Urinary bladder (tissue), 4 donors: Measurements from ENCODE around the gene TRAPPC12. TPM values are rescaled to one million over a fixed set of nuclear protein-coding genes. Genes with fewer than 3 reads are reported as not detected.
"Not testable (repeated sequence)": the region's sequence is repeated elsewhere in the genome, so short reads cannot be mapped to it uniquely, and the experiment has no call there.

Experiments
- DNase-seq: peaks from one replicate; pipeline ENCODE4 v3.0.0-alpha.2; 2015; ENCODE audit errors: extremely low spot score
- H3K27ac ChIP-seq: one replicate; pipeline ENCODE4 v1.5.1; 2013; ENCODE audit warnings: low read depth, mild to moderate bottlenecking, moderate library complexity
- H3K36me3 ChIP-seq: one replicate; pipeline ENCODE4 v1.6.1; 2013; ENCODE audit warnings: mild to moderate bottlenecking, moderate library complexity; ENCODE audit not compliant: insufficient read depth
- H3K4me1 ChIP-seq: one replicate; pipeline ENCODE4 v1.6.1; 2013; ENCODE audit warnings: mild to moderate bottlenecking, moderate library complexity; ENCODE audit not compliant: insufficient read depth
- H3K4me3 ChIP-seq: one replicate; pipeline ENCODE4 v1.5.1; 2013; ENCODE audit warnings: low read depth, low read length
- WGBS: extraction: QIAGEN DNeasy Blood & Tissue Kit; methylation state at CpG from one replicate; pipeline ENCODE4 v1.1.7; 2013; 5-methylcytosine and 5-hydroxymethylcytosine counted together
- polyA plus RNA-seq: library from polyadenylated mRNA; stranded (reverse); fragments of 200-250 nt; gene quantifications from one replicate; pipeline ENCODE4 v1.2.3, GENCODE V29; 2013
- total RNA-seq: library from RNA; depleted of rRNA; stranded (reverse); fragments of >200 nt; gene quantifications from one replicate; pipeline ENCODE4 v1.2.3, GENCODE V29; 2014
- donor health status: healthy with polysubstance abuse.
- donor health status: healthy.

Gene TRAPPC12
- total and polyA plus RNA-seq, 2 donors: 60.4 to 68.6 TPM

DNA sequence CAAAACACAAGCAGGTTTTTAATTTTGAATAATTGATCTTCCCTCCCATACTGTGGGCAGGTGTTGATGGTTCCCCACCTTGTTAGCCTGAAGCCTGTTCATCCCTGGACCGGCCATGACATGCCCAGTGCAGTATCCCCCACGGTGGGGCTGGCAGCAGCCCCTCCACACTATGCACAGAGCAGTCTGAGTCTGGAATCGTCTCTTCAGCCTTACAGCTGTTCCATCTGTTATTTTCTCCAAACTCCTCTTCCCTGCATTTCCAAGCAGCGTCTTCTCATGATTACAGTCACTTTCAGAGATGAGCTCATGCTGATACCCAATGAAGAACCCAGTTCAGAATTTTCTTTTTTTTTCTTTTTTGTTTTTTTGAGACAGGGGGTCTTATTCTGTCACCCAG, 71.7 kb downstream of the TRAPPC12 start:
- DNase-seq: no peak
- Histone ChIP-seq H3K27ac (no peak overlapping the region), H3K4me3 (no peak overlapping the region), H3K4me1 (no peaks in the 10 kb centered on the region), H3K36me3 (no peaks in the 10 kb centered on the region)
- 89% methylated on average over 4 of the region's 4 CpGs for WGBS

DNA sequence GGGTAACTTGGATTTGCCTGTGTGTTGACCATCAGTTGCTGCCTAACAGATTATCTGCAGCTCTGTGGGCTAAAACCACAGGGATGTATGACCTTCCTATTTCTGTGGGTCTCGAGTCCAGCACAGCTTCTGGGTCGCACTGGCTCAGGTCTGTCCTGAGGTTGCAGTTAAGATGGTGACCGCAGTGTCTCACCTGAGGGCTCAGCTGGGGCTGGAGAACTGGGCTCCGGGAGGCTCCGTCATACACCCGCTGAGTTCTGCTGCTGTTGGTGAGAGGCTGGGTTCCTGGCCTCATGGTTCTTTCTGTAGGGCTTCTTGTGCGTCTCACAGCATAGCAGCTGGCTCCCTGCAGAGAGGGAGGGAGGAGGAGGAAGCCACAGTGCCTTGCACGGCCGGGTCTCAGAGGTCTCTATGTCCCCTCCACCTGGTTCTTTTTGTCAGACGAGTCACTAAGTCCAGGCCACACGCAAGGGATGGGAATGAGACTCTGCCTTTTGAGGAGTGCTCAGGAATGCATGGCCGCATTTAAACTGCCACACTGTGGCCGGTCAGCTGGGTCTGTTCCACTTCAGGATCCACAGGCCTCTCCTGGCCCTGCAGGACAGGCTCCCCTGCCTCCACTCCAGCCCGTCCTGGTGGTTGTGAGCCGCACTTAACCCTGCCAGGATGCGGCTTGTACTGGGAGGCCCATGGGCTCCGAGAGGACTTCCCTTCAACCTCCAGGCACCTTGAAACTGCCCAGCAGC, 72.6 kb downstream of the TRAPPC12 start:
- Histone ChIP-seq H3K36me3 (no peaks in the 10 kb centered on the region), H3K27ac (no peak overlapping the region), H3K4me3 (no peak overlapping the region), H3K4me1 (no peaks in the 10 kb centered on the region)
- no peak for DNase-seq
- WGBS: 90% methylated on average over 17 of the region's 17 CpGs

DNA sequence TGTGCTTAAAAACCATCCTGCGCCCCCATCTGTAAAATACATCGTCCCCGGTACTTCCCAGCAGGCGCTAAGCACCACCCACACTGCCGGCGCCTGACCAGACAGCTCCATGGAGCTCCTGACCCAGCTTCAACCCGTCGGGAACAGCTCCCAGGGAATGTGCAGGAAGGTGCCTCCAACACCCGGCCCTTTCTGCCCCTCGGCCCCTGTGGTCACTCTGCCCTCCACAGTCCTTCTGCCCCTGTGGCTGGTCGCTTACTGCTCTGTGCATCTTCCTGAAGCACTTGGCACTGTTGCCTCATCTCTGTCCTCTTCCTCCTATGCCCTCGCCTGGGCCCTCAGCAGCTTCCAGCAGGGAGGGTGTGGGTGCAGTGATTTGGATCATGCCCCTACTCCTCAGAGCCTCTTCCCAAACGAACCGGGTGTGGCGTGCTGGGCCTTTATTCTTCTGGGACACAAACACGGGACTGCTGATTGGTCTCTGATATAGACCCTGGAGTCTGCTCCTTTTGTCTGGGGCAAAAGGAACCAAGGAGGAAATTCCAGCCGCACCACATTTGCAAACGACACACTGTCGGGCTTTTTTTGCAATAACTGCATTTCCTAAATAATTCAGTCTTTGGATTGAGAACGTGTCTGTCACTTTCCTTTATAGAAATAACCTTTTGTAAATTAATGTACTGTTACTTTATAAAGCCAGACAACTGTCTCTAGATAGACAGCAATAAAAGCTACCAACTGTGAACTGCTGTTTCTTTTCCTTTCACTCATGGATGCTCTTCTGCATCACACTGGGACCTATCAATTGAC, 73.9 kb downstream of the TRAPPC12 start:
- H3K4me3 ChIP-seq: no peak overlapping the region
- no peaks in the 10 kb centered on the region for H3K36me3 ChIP-seq
- H3K4me1 ChIP-seq: no peaks in the 10 kb centered on the region
- no peak for DNase-seq
- no peak overlapping the region for H3K27ac ChIP-seq
- 74% methylated on average over 20 of the region's 20 CpGs for WGBS

DNA sequence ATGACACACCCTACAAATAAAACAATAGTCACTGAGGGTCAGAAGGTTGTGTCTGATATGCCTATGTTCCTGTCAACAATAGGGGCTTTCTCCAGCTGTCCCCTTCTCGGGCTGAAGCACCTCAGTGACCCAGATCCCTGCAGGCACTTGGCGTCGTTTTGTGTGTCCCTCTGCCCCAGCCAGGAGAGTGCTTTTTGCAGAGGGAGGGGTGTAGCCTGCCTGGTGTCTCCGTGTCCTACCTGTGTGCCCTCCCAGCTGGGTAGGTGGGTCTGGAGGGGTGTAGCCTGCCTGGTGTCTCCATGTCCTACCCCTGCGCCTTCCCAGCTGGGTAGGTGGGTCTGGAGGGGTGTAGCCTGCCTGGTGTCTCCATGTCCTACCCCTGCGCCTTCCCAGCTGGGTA, 74.5 kb downstream of the TRAPPC12 start:
- not testable (repeated sequence) for H3K36me3 ChIP-seq, H3K4me3 ChIP-seq, H3K27ac ChIP-seq, H3K4me1 ChIP-seq, DNase-seq
- WGBS: 90% methylated on average over 6 of the region's 6 CpGs

DNA sequence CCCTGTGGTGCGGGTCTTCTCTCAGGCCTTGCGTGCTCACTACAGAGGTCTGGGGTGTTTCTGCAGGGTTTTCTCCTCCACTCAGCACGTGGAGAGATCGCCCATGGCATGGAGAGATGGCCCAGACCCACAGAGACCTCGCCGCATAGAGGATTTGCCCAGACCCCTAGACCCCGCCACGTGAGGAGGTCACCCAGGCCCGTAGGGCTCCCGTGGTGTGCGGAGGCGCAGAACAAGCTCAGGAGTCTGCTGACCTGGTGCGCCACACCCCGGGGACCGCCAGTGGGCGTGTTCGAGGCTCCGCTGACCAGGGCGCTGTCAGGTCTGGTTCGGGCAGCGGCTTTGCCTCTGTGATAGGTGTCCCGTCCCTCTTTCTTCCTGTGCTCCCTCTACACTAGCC, 75.3 kb downstream of the TRAPPC12 start:
- H3K36me3 ChIP-seq: no peaks in the 10 kb centered on the region
- DNase-seq: no peak
- H3K4me1 ChIP-seq: no peaks in the 10 kb centered on the region
- H3K4me3 ChIP-seq: no peak overlapping the region
- H3K27ac ChIP-seq: no peak overlapping the region
- 97% methylated on average over 22 of the region's 22 CpGs for WGBS

DNA sequence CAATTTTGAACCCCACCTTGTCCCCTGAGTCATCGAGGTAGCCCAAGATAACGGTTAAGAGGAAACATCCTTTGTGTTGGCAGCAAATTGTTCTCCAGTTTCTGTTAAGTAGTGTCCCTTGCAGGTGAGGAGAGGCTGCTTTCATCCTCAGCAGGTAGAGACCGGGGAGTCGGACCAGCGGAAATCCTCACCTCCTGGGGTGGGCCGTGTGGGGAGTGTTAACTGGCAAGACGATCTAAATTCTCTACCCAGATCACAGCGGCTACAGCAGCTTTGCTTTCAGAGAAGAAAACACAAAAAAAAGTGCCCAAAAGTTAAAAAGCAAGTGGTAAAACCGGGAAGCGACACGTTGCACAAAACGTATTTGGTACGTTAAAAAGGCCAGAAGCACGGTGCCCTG, 76.6 kb downstream of the TRAPPC12 start:
- WGBS: 94% methylated on average over 14 of the region's 14 CpGs
- H3K4me3 ChIP-seq: no peak overlapping the region
- H3K4me1 ChIP-seq: no peaks in the 10 kb centered on the region
- no peak for DNase-seq
- H3K27ac ChIP-seq: no peak overlapping the region
- no peaks in the 10 kb centered on the region for H3K36me3 ChIP-seq

DNA sequence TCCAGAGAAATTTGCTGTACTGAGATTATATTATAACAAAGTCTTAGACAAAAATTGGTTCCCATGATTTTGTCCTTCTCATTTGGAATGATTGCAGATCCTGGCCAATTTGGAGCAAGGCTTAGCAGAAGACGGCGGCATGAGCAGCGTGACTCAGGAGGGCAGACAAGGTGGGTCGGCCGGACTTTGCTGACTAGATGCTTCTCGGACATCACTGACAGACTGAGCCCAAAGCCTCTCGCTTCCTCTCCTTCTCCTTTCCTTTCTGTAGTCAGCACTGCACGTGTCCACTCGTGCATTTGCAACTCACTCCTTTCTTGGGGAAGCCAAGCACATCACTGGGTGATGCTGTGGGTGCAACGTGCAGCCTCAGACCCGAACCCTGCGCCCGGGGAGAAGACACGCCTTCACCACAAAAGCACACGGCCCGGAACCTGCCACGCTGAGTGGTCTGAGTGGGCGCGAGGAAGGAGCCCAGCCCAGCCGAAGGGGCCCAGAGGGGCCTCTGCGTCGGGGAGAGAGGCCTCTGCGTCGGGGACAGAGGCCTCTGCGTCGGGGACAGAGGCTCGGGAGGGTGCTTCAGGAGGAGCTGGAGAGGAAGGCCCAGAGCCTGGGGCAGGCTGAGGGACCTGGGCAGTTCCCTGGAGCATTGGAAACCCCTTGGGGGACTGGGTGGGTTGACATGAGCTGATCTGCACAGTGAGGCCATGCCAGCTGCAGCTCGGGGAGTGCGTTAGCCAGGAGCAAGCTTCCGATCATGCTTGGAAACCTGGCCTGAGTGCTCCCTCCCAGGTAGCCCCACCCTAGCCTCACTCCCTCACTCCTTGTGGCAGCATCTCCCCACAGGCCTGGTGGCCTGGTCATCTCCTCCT, 78.3 kb downstream of the TRAPPC12 start:
- 92% methylated on average over 30 of the region's 30 CpGs for WGBS

DNA sequence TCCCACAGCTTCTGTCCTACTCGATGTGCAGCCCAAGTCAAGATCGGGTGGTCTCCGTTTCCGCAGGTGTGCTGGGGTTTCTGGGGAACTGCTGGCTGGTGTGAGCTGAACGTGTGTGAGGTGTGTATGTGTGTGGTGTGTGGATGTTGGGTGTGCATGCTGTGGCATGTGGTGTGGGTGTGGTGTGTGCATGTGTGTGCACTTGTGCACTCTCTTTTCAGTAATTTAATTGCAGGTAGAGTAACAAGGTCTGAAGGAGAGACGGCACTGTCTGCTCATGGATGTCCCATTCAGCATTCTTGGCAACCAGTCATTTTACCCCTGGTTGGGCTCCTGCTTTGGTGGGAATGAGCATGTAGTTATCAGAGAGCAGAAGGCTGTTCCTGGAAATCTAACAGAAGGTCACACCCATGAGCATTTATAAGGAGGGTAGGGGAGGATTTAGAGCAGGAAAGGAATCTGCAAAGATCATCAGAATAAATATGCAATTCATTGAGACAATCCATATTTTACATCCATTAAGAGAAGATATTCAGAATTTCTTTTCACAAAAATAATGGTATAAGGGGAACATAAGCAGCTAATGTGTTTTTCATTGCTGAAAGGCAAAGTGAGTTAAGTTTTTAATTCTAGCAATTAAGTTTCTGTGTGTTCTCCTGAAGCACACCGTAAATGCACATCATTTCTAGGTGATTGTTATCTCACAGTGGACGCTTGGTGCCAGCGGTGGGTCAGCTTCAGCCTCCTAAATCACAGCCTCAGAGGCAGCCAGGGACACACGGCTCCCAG, 79.1 kb downstream of the TRAPPC12 start:
- no peak for DNase-seq
- H3K4me3 ChIP-seq: no peak overlapping the region
- no peaks in the 10 kb centered on the region for H3K36me3 ChIP-seq
- H3K27ac ChIP-seq: no peak overlapping the region
- 81% methylated on average over 10 of the region's 10 CpGs for WGBS
- H3K4me1 ChIP-seq: no peaks in the 10 kb centered on the region

More for the DNA sequence above, 78.3 kb downstream of the TRAPPC12 start:
- Histone ChIP-seq H3K27ac (no peak overlapping the region), H3K4me3 (no peak overlapping the region), H3K4me1 (no peaks in the 10 kb centered on the region), H3K36me3 (no peaks in the 10 kb centered on the region)
- DNase-seq: no peak

DNA sequence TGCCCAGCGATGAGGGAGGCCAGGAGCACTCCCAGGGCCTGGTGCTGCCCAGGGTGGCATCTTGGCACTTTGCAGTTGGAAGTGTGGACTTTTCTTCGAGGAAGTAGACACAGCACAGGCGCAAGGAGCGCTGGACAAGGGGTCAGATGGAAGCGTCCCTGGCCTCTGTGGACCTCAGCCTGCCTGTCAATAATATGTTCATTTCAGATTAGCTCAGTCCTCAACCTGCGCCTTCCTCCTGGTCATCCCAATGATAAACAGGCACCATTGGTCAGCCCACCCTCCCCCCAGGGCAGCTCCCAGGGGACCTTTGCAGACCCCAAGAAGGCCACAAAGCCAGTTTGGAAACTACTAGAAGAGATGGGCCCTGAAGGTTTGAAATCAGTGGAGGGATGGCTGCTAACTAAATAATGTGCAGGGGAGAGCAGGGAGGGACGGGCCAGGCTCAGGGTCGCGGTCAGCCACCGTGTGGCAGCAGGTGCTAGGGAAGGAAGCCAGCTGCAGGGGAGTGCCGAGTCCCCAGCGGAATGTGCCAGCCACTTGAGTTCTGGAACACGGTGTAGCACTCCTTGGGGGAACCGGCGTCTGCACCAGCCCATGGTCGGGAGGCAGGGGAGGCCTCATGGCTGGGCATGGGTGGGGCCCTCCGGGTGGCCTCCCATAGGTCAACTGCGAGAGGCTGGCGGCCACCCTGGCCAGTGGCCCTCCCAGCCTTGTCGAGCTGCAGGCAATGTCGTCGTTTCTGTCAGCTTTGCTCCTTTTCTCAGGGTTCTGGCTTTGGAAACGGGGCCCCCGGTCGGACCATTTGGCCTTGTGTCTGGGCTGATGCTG, 79.9 kb downstream of the TRAPPC12 start:
- no peak for DNase-seq
- Histone ChIP-seq H3K36me3 (no peaks in the 10 kb centered on the region), H3K4me1 (no peaks in the 10 kb centered on the region), H3K27ac (no peak overlapping the region), H3K4me3 (no peak overlapping the region)
- 83% methylated on average over 25 of the region's 25 CpGs for WGBS

DNA sequence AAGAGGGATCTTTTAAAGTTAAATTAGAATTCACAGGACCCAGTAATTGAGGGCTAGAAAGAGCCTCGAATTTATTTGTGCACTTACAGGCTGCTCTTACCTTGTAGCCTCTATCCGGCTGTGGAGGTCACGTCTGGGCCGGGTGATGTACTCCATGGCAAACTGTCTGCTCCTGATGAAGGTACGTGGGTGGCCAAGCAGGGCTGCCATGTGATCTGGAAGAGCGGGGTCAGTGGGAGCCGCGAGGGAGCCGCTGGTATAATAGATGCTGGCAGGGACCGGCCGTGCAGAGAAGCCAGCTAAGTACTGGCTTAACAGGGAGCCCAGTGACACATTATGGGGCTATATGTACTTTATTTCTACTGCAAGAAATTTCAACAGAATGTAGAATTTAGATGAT, 80.7 kb downstream of the TRAPPC12 start:
- Histone ChIP-seq H3K4me1 (no peaks in the 10 kb centered on the region), H3K4me3 (no peak overlapping the region), H3K27ac (no peak overlapping the region), H3K36me3 (no peaks in the 10 kb centered on the region)
- no peak for DNase-seq
- 80% methylated on average over 11 of the region's 11 CpGs for WGBS

DNA sequence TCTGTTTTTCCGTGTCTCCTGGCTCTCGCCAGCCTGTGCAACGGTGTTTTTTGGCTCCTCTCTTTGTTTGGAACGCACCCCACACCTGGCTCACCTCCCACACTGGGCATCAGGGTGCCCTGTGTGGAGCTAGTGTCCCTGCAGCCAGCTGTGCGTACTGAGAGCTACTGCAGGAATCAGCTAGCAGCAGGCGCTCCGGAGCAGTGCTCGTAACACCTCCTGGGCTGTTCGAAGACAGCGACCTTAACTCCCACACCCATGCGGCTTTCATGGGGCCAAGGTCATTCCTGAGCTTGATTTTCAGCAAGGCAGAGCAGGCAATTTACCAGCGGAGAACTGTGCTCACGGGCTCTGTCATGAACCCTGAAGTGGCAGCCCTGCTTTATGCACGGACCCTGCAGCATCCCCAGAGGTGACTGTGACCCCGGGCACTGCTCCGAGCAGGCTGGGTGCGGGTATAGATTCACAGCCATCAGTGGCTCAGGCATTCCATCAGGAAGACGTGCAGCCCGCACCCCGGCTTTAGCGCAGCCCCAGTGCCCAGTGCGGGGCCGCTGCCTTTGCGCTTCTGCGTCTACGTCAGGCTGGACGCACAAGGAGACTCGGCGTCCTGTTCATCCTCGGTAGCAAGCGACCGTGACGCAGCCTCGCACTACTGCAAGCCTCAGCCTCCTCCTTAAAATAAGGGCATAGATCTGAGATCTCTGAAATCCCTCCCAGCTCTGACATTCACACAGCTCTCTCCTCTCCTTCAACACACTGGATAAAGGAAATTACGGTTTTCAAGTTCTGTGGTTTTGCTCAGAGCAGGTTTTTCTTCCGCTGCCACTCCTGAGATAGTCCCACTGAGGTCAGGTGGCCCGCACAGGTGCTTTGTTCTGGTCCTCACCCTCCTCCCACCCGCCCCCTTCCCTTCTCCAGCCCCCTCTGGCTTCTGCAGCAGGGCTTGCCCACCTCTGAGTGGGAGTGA, 81.6 kb downstream of the TRAPPC12 start:
- H3K36me3 ChIP-seq: no peaks in the 10 kb centered on the region
- no peaks in the 10 kb centered on the region for H3K4me1 ChIP-seq
- WGBS: 87% methylated on average over 38 of the region's 38 CpGs
- DNase-seq: no peak
- H3K4me3 ChIP-seq: no peak overlapping the region
- H3K27ac ChIP-seq: no peak overlapping the region
